Measurements from ENCODE around the gene INO80C.

- TF ChIP-seq, protein P1, sequence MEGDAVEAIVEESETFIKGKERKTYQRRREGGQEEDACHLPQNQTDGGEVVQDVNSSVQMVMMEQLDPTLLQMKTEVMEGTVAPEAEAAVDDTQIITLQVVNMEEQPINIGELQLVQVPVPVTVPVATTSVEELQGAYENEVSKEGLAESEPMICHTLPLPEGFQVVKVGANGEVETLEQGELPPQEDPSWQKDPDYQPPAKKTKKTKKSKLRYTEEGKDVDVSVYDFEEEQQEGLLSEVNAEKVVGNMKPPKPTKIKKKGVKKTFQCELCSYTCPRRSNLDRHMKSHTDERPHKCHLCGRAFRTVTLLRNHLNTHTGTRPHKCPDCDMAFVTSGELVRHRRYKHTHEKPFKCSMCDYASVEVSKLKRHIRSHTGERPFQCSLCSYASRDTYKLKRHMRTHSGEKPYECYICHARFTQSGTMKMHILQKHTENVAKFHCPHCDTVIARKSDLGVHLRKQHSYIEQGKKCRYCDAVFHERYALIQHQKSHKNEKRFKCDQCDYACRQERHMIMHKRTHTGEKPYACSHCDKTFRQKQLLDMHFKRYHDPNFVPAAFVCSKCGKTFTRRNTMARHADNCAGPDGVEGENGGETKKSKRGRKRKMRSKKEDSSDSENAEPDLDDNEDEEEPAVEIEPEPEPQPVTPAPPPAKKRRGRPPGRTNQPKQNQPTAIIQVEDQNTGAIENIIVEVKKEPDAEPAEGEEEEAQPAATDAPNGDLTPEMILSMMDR (IDR thresholded peaks at IDR 0.05): no peak
- TF ChIP-seq POLR2A (IDR thresholded peaks at IDR 0.05): no peak
Observed at GRCh38 chr18:35438480-35439234, 59.1 kb downstream of the INO80C start.

All from lower leg skin (tissue), 3 donors.